Left ventricle myocardium inferior (tissue), 1 donor: ENCODE data around the gene KCNK18. TPM values are rescaled to one million over a fixed set of nuclear protein-coding genes. Genes with fewer than 3 reads are reported as not detected.
A peak's percentile ranks its signal among the peaks of the same experiment; 100 is the strongest.

Experiments
- DNase-seq: peaks from one replicate; pipeline ENCODE4 v3.0.0-alpha.2; 2020
- H3K27ac ChIP-seq: fragments of 200-600 bp; replicated peaks from 2 replicates; pipeline ENCODE4 v1.8.0; 2021
- H3K27me3 ChIP-seq: fragments of 200-600 bp; 2 replicates; pipeline ENCODE4 v1.8.0; 2021; ENCODE audit warnings: low read depth
- H3K36me3 ChIP-seq: fragments of 200-600 bp; 2 replicates; pipeline ENCODE4 v1.8.0; 2021
- H3K4me1 ChIP-seq: fragments of 200-600 bp; 2 replicates; pipeline ENCODE4 v1.8.0; 2021
- H3K4me3 ChIP-seq: fragments of 200-600 bp; 2 replicates; pipeline ENCODE4 v1.8.0; 2021; ENCODE audit warnings: mild to moderate bottlenecking, moderate library complexity
- H3K9me3 ChIP-seq: fragments of 200-600 bp; replicated peaks from 2 replicates; pipeline ENCODE4 v1.8.0; 2021
- CTCF ChIP-seq: fragments of 200-600 bp; IDR thresholded peaks from 2 replicates; pipeline ENCODE4 v1.8.0; 2021; ENCODE audit warnings: antibody characterized with exemption, mild to moderate bottlenecking, borderline replicate concordance
- intact Hi-C: fragments of 100-400 bp; cut with micrococcal nuclease; formaldehyde crosslinking; loops from one replicate; pipeline ENCODE4 v1.11.0; 2022
- total RNA-seq: library from RNA; stranded (reverse); fragmentation: NEBNext Ultra II Directional; extraction: Animal tissue kit (Norgen Biotek cat#: 25700); gene quantifications from one replicate; pipeline ENCODE4 v1.2.1, GENCODE V29; 2021
- donor health status: DM: no; HTN: yes; CAD: no; lungs with severe emphysema.

KCNK18 gene
- total RNA-seq, 1 donor from 2014 or later, result not detected

- H3K4me3 ChIP-seq, result no peak overlapping the region
- no peak for TF ChIP-seq CTCF
- no peaks in the 10 kb centered on the region for H3K9me3 ChIP-seq
- DNase-seq, result no peak
- H3K27me3 ChIP-seq, result peaks cover 94% of the 10 kb centered on the region
- H3K4me1 ChIP-seq, result peaks cover 11% of the 10 kb centered on the region
- H3K36me3 ChIP-seq, result no peaks in the 10 kb centered on the region
- H3K27ac ChIP-seq, result no peak overlapping the region
- intact Hi-C loops, result no loop called here
These were observed 40.2 kb downstream of the KCNK18 start for GRCh38 chr10:117237401-117237991.

- H3K27me3 ChIP-seq, result peaks cover 94% of the 10 kb centered on the region
These were observed 41.8 kb downstream of the KCNK18 start for GRCh38 chr10:117239051-117239450.

GRCh38 chr10:117239721-117240620 is 42.7 kb downstream of the KCNK18 start:
- Histone ChIP-seq H3K36me3 (no peaks in the 10 kb centered on the region), H3K27ac (no peak overlapping the region), H3K9me3 (no peaks in the 10 kb centered on the region), H3K4me3 (no peak overlapping the region), H3K4me1 (peaks cover 11% of the 10 kb centered on the region), H3K27me3 (peaks cover 98% of the 10 kb centered on the region)
- DNase-seq, result no peak
- no peak for TF ChIP-seq CTCF
- intact Hi-C loops, result no loop called here

More at GRCh38 chr10:117239051-117239450, 41.8 kb downstream of the KCNK18 start:
- H3K27ac ChIP-seq, result no peak overlapping the region
- H3K9me3 ChIP-seq, result no peaks in the 10 kb centered on the region
- no peaks in the 10 kb centered on the region for H3K36me3 ChIP-seq
- no peak for DNase-seq
- H3K4me1 ChIP-seq, result peaks cover 11% of the 10 kb centered on the region
- no peak overlapping the region for H3K4me3 ChIP-seq
- TF ChIP-seq CTCF, result no peak
- intact Hi-C loops, result no loop called here

- no peak for TF ChIP-seq CTCF
- DNase-seq, result no peak
- Histone ChIP-seq H3K27me3 (peaks cover 98% of the 10 kb centered on the region), H3K4me3 (peak within 1 kb of the TSS; percentile 46), H3K4me1 (peaks cover 11% of the 10 kb centered on the region), H3K9me3 (no peaks in the 10 kb centered on the region), H3K27ac (no peak within 1 kb of the TSS), H3K36me3 (no peaks in the 10 kb centered on the region)
- intact Hi-C loops, result no loop called here
These were observed 43.6 kb downstream of the KCNK18 start, which contains the start of gene SLC18A2 for GRCh38 chr10:117240621-117241529. SLC18A2 (plus strand) TSS chr10:117241114; CDS start chr10:117241694, 580 bp downstream.
